MM.1S (cell line): ENCODE results near the gene FANCM.

ENCODE experiments used
- CTCF ChIP-seq: fragments of 300-600 bp; sonication (generic); IDR thresholded peaks from 2 replicates; pipeline ENCODE4 v1.5.1; 2016; ENCODE audit warnings: antibody characterized with exemption, low read length, mixed read lengths
- EZH2phosphoT487 ChIP-seq: fragments of 300-600 bp; sonication (generic); IDR thresholded peaks from 2 replicates; pipeline ENCODE4 v1.6.1; 2018; ENCODE audit warnings: antibody characterized with exemption, low read length

GRCh38 chr14:45123271-45123670 lies 12.5 kb upstream of the FANCM start:
- TF ChIP-seq CTCF (no peak), EZH2phosphoT487 (no peak)
